Activated CD4-positive, alpha-beta T cell treated with anti-CD3 and anti-CD28 coated beads, Interleukin-2, amount 10 ng/mL, durations not matched to agents 24 days and 14 days (primary cell): ENCODE measurements around the gene MSH5. TPM values are rescaled to one million over a fixed set of nuclear protein-coding genes. Genes with fewer than 3 reads are reported as not detected.

Source experiments
- DNase-seq: peaks from one replicate; pipeline ENCODE4 v3.0.0; 2022
- H3K27ac Mint-ChIP-seq: one replicate; pipeline ENCODE4 v1.8.0; 2022; ENCODE audit warnings: mild to moderate bottlenecking, mixed read lengths
- H3K27me3 Mint-ChIP-seq: one replicate; pipeline ENCODE4 v1.8.0; 2022; ENCODE audit warnings: mixed read lengths
- H3K36me3 Mint-ChIP-seq: one replicate; pipeline ENCODE4 v1.8.0; 2022; ENCODE audit warnings: low read depth, mild to moderate bottlenecking, mixed read lengths
- H3K4me1 Mint-ChIP-seq: one replicate; pipeline ENCODE4 v1.8.0; 2021; ENCODE audit warnings: mixed read lengths
- H3K4me3 Mint-ChIP-seq: one replicate; pipeline ENCODE4 v1.8.0; 2022; ENCODE audit warnings: mild to moderate bottlenecking, moderate library complexity, mixed read lengths
- H3K9me3 Mint-ChIP-seq: one replicate; pipeline ENCODE4 v1.8.0; 2021; ENCODE audit warnings: mixed read lengths
- intact Hi-C: fragments of 100-400 bp; cut with micrococcal nuclease; formaldehyde crosslinking; loops from one replicate; pipeline ENCODE4 v1.15.1; 2023
- total RNA-seq: library from RNA; stranded (reverse); gene quantifications from 2 replicates; pipeline ENCODE4 v1.2.3, GENCODE V29; 2022

The MSH5 gene
- total RNA-seq, 1 donor from 2014 or later = 99.6 TPM

GRCh38 chr6:31765910-31766794, 26.3 kb downstream of the MSH5 start:
- peaks cover 28% of the 10 kb centered on the region for H3K36me3 Mint-ChIP-seq
- H3K27ac Mint-ChIP-seq = no peak overlapping the region
- no peak for DNase-seq
- no peaks in the 10 kb centered on the region for H3K9me3 Mint-ChIP-seq
- H3K4me1 Mint-ChIP-seq = peaks cover 14% of the 10 kb centered on the region
- no peaks in the 10 kb centered on the region for H3K27me3 Mint-ChIP-seq
- intact Hi-C loops = no loop called here
- H3K4me3 Mint-ChIP-seq = no peak overlapping the region

- intact Hi-C loops = no loop called here
- Mint-ChIP-seq H3K36me3 (peaks cover 25% of the 10 kb centered on the region), H3K9me3 (no peaks in the 10 kb centered on the region), H3K27me3 (no peaks in the 10 kb centered on the region), H3K4me3 (no peak overlapping the region), H3K4me1 (peaks cover 19% of the 10 kb centered on the region), H3K27ac (no peak overlapping the region)
- DNase-seq = no peak
These were observed 27.4 kb downstream of the MSH5 start for GRCh38 chr6:31767096-31767645.

GRCh38 chr6:31768363-31769257, 28.8 kb downstream of the MSH5 start:
- Mint-ChIP-seq H3K36me3 (peaks cover 19% of the 10 kb centered on the region), H3K4me3 (no peak overlapping the region), H3K9me3 (no peaks in the 10 kb centered on the region), H3K4me1 (peaks cover 23% of the 10 kb centered on the region), H3K27me3 (no peaks in the 10 kb centered on the region), H3K27ac (no peak overlapping the region)
- no peak for DNase-seq
- intact Hi-C loops = loop anchor here (1.0 to 2.0 kb wide), 3 partner anchors 29 to 88 kb away; partner anchors contain the start of gene DDAH2

DNA sequence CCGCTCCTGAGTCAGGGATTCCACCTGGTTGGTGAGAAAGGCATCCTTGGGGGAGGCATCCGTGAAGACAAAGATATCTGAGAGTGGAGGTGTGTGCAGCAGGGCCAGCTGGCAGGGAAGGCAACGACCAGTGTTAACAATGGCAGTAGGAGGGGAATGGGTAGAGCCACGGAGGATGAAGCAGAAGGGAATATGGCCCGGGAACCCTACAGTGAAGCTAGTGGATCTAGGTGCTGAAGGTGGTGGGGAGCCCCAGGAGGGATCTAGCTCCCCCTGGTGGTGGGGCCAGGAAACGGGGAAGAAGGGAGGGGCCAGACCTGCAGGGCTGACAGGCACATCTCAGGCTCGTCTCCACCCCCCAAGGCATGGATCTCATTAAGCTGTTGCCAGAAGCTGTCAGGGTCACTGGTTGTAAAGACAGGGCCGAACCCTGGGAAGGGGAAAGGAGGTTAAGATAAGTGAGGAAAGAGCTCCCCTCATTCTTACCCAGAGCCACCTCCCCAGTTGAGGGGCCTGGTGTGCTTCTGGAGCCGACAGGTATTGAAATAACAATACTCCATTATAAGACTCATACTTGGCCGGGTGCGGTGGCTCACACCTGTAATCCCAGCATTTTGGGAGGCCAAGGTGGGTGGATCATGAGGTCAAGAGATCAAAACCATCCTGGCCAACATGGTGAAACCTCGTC, 30.0 kb downstream of the MSH5 start:
- H3K27me3 Mint-ChIP-seq = no peaks in the 10 kb centered on the region
- H3K9me3 Mint-ChIP-seq = no peaks in the 10 kb centered on the region
- H3K4me1 Mint-ChIP-seq = peaks cover 24% of the 10 kb centered on the region
- H3K36me3 Mint-ChIP-seq = peaks cover 13% of the 10 kb centered on the region
- H3K4me3 Mint-ChIP-seq = no peak overlapping the region
- H3K27ac Mint-ChIP-seq = peak overlapping the region; percentile 46
- intact Hi-C loops = loop anchor here (1.0 to 2.0 kb wide), 3 partner anchors 31 to 90 kb away; partner anchors contain the start of gene DDAH2
- DNase-seq = peak; percentile 96

DNA sequence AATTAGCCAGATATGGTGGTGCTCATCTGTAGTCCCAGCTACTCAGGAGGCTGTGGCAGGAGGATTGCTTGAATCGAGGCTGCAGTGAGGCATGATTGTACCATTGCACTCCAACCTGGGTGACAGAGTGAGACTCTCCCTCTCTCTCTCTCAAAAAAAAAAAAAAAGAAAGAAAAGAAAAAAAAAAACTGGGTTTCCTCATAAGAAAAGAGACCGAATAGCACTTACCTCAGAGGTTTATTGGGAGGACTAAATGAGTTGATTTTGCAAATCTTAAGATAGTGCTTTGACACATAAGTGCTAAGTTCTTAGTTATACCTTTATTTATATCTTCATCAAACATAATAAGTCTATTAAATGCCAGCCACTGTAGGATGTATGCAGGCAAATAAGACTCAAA, 31.1 kb downstream of the MSH5 start:
- no peaks in the 10 kb centered on the region for H3K27me3 Mint-ChIP-seq
- DNase-seq = peak; percentile 60
- H3K4me1 Mint-ChIP-seq = peaks cover 31% of the 10 kb centered on the region
- peaks cover 13% of the 10 kb centered on the region for H3K36me3 Mint-ChIP-seq
- no peak overlapping the region for H3K4me3 Mint-ChIP-seq
- H3K9me3 Mint-ChIP-seq = no peaks in the 10 kb centered on the region
- intact Hi-C loops = no loop called here
- H3K27ac Mint-ChIP-seq = no peak overlapping the region

DNA sequence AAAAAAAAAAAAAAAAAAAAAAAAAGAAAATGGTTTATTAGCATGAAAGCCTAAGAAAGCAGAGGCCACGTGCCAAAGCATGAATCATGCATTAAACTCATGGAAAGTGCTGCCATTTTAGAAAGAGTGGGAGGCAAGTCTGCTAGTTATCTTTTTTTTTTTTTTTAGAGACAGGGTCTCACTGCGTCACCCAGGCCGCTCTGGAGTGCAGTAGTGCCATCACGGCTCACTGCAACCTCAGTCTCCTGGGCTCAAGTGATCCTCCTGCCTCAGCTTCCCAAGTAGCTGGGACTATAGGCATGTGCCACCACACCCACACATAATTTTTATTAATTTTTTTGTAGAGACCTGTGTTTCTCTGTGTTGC, 32.2 kb downstream of the MSH5 start:
- Mint-ChIP-seq H3K27me3 (no peaks in the 10 kb centered on the region), H3K4me1 (peaks cover 38% of the 10 kb centered on the region), H3K9me3 (no peaks in the 10 kb centered on the region), H3K4me3 (peak overlapping the region; percentile 30), H3K27ac (no peak overlapping the region), H3K36me3 (peaks cover 12% of the 10 kb centered on the region)
- intact Hi-C loops = loop anchor here (1.0 kb wide), 1 partner anchor 19 kb away; no protein-coding TSS in a partner anchor
- peak; percentile 65 for DNase-seq

- Mint-ChIP-seq H3K36me3 (peaks cover 21% of the 10 kb centered on the region), H3K27ac (peak overlapping the region; percentile 72), H3K27me3 (no peaks in the 10 kb centered on the region), H3K4me1 (peaks cover 40% of the 10 kb centered on the region), H3K9me3 (no peaks in the 10 kb centered on the region), H3K4me3 (no peak overlapping the region)
- intact Hi-C loops = loop anchor here (5.0 kb wide), 1 partner anchor 37 kb away; no protein-coding TSS in a partner anchor
- DNase-seq = no peak
These were observed 35.4 kb downstream of the MSH5 start for GRCh38 chr6:31775184-31775583.

DNA sequence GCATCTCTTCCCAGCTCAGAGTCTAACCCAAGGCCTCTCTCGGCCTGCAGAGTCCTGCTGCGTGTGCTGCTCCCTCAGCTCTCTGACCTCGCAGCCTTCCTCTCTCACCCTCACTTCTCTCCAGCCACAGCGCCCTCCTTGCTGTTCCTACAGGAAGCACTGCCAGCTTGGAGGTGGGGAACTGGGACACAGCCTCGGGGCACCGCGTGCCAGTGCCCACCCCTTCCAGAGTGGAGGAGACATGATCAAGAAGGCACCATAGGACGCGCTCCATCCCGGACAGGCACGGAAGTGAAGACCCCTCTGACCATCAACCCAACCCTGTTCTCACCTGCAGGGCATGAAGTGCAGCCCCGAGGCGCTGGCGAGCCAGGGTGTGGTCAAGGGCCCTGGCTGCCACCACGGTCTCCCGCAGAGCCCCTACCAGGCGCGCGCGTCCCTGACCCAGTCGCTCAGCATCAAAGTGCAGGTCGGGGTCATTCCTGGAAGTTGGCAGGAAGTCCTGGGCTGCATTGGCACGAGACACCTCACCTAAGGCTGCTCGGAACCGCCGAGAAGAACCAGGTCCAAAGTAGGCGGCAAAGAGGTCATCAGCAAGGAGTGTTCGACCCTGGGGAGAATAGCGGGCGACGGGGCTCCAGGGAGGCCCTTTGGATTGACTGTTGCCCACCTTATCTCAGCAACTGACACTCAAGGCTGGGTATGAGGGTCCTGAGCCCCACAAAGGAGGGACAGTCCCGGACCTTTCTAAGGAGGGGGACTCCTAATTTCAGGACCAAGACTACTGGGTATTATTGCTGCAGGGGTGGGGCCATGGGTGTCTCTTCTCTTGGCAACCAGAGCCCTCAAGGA, 36.1 kb downstream of the MSH5 start:
- Mint-ChIP-seq H3K4me3 (peak overlapping the region; percentile 66), H3K4me1 (peaks cover 40% of the 10 kb centered on the region), H3K27me3 (no peaks in the 10 kb centered on the region), H3K27ac (peak overlapping the region; percentile 81), H3K9me3 (no peaks in the 10 kb centered on the region), H3K36me3 (peaks cover 25% of the 10 kb centered on the region)
- intact Hi-C loops = loop anchor here (5.0 kb wide), 1 partner anchor 36 kb away; no protein-coding TSS in a partner anchor
- DNase-seq = peak; percentile 56

GRCh38 chr6:31776485-31776988, 36.7 kb downstream of the MSH5 start:
- DNase-seq = peak; percentile 58
- intact Hi-C loops = loop anchor here (5.0 kb wide), 1 partner anchor 36 kb away; no protein-coding TSS in a partner anchor
- Mint-ChIP-seq H3K27ac (peak overlapping the region; percentile 89), H3K27me3 (no peaks in the 10 kb centered on the region), H3K4me3 (peak overlapping the region; percentile 66), H3K9me3 (no peaks in the 10 kb centered on the region), H3K36me3 (peaks cover 26% of the 10 kb centered on the region), H3K4me1 (peaks cover 34% of the 10 kb centered on the region)

- Mint-ChIP-seq H3K4me3 (peak within 1 kb of the TSS; percentile 66), H3K27ac (peak within 1 kb of the TSS; percentile 89), H3K27me3 (no peaks in the 10 kb centered on the region), H3K9me3 (no peaks in the 10 kb centered on the region), H3K4me1 (peaks cover 33% of the 10 kb centered on the region), H3K36me3 (peaks cover 30% of the 10 kb centered on the region)
- peak; percentile 90 for DNase-seq
- intact Hi-C loops = loop anchor here (1.0 to 5.0 kb wide), 2 partner anchors 18 to 35 kb away; partner anchors contain the start of gene VARS1
These were observed 37.3 kb downstream of the MSH5 start, which contains the start of gene VWA7 for GRCh38 chr6:31776989-31777666. Gene VWA7 (minus strand): TSS chr6:31777328. CDS start chr6:31776779, 549 bp downstream.

- Mint-ChIP-seq H3K9me3 (no peaks in the 10 kb centered on the region), H3K27me3 (no peaks in the 10 kb centered on the region), H3K4me1 (peaks cover 30% of the 10 kb centered on the region), H3K36me3 (peaks cover 33% of the 10 kb centered on the region), H3K27ac (peak overlapping the region; percentile 89), H3K4me3 (peak overlapping the region; percentile 66)
- DNase-seq = no peak
- intact Hi-C loops = loop anchor here (1.0 to 5.0 kb wide), 2 partner anchors 18 to 35 kb away; partner anchors contain the start of gene VARS1
These were observed 37.9 kb downstream of the MSH5 start for GRCh38 chr6:31777667-31778050.
